Activated CD4-positive, alpha-beta T cell treated with anti-CD3 and anti-CD28 coated beads, Interleukin-2, amount 50 U/mL, for 1 hour (primary cell): Measurements from ENCODE around the gene OR11G2.
"Not testable (repeated sequence)": the region's sequence is repeated elsewhere in the genome, so short reads cannot be mapped to it uniquely, and the experiment has no call there.

Experiments
- DNase-seq: peaks from one replicate; pipeline ENCODE4 v3.0.0-alpha.2; 2020

Gene OR11G2, protein sequence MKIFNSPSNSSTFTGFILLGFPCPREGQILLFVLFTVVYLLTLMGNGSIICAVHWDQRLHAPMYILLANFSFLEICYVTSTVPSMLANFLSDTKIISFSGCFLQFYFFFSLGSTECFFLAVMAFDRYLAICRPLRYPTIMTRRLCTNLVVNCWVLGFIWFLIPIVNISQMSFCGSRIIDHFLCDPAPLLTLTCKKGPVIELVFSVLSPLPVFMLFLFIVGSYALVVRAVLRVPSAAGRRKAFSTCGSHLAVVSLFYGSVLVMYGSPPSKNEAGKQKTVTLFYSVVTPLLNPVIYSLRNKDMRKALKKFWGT

DNA sequence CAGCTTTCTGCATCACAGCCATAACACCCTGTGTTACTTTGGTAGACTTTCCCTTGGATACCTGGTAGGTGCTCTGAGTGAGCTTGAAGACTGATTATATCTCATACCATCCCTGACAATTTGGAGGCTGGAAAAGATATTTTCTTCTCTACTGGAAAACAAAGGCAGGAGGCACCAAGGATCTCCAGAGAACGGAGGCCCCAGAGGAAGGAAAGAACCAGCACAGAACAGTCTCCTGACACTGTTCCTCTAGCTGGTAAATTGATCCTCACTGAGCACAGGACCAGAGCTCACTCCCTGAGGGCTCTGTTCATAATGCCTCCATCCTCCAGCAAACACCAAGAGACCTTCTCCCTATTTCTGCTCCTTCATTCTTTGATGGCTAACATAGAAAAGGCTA, at the start of gene OR11G2:
Gene OR11G2 (plus strand): TSS at position 301 of the 400 bp plus-strand sequence. CDS start 6,542 bp downstream, outside the sequence.
- DNase-seq: no peak

- no peak for DNase-seq
Observed at GRCh38 chr14:20143911-20144310, 46.8 kb upstream of the OR11G2 start.

DNA sequence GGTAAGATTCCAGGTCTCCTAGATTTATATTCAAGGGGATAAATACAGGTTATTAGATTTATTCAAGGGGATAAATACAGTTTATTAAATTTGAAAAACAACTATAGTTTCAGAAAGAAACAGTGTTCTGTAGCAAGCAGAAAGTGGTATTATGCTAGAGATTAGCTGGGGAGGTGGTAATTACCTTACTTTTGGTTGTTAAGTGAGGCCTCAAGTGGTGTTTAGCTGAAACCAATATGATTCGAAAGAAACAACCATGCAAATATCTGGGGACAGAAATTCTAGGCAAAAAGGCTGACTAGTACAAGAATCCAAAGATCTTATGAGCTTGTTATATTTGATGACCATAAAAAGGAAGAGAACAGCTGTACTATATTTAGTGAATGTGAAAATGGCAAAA, 45.9 kb upstream of the OR11G2 start:
- DNase-seq: no peak

GRCh38 chr14:20164462-20164861, 26.2 kb upstream of the OR11G2 start:
- no peak for DNase-seq

DNA sequence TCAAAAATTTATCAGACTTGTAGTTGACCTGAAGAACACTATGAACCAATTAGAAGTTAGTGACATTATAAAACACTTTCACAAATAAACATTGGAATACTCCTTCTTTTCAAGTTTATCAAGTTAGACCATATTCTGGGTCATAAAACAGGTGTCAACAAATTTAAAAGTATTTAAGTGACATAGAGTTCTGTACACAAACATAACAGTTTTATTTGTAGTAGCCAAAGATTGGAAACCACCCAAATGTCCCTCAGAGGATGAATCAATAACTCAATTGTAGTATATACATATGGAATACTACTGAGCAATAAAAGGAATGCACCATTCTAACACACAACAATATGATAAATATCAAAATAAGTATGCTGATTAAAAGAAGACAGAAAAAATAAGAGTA, 23.6 kb upstream of the OR11G2 start:
- DNase-seq: no peak

GRCh38 chr14:20169852-20170251, 20.8 kb upstream of the OR11G2 start:
- not testable (repeated sequence) for DNase-seq

DNA sequence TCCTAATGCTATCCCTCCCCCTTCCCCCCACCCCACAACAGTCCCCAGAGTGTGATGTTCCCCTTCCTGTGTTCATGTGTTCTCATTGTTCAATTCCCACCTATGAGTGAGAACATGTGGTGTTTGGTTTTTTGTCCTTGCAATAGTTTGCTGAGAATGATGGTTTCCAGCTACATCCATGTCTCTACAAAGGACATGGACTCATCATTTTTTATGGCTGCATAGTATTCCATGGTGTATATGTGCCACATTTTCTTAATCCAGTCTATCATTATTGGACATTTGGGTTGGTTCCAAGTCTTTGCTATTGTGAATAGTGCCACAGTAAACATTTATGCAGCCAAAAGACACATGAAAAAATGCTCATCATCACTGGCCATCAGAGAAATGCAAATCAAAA, 16.5 kb upstream of the OR11G2 start:
- DNase-seq: not testable (repeated sequence)

- no peak for DNase-seq
Observed at GRCh38 chr14:20176330-20176729, 14.4 kb upstream of the OR11G2 start.

- DNase-seq: no peak
Observed at GRCh38 chr14:20177433-20177974, 13.2 kb upstream of the OR11G2 start.

DNA sequence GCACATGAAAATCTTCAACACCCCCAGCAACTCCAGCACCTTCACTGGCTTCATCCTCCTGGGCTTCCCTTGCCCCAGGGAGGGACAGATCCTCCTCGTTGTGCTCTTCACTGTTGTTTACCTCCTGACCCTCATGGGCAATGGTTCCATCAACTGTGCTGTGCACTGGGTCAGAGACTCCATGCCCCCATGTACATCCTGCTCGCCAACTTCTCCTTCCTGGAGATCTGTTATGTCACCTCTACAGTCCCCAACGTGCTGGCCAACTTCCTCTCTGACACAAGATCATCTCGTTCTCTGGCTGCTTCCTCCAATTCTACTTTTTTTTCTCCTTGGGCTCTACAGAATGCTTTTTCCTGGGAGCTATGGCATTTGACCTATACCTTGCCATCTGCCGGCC, 11.5 kb upstream of the OR11G2 start:
- DNase-seq: no peak

DNA sequence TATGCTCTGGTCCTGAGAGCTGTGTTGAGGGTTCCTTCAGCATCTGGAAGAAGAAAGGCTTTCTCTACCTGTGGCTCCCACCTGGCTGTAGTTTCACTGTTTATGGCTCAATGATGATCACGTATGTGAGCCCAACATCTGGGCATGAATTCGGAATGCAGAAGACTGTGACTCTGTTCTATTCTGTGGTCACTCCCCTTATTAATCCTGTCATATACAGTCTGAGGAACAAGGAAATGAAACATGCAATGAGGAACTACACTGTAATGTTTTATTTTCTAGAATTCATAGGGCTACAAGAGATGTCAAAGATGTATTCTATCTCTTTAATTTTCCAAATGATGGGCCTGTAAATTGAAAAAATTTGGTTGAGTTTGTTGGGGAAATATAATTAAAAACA, 10.8 kb upstream of the OR11G2 start:
- no peak for DNase-seq

DNA sequence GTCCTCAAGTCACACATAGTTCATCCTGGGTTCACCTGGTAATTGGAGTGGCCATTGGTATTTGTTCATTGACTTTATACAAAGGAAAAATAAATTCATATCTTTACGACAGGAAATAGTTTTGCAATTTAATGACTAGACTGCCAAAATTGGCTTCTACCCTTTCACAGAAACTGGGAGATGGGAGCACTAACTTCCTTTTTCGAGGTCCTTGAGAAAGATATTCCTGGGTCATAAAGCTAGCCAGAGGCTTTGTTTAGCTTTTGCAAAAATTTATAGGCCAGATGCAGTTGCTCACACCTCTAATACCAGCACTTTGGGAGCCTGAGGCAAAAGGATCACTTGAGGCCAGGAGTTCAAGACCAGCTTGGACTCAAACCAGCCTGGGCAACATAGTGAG, 10.2 kb upstream of the OR11G2 start:
- no peak for DNase-seq

DNA sequence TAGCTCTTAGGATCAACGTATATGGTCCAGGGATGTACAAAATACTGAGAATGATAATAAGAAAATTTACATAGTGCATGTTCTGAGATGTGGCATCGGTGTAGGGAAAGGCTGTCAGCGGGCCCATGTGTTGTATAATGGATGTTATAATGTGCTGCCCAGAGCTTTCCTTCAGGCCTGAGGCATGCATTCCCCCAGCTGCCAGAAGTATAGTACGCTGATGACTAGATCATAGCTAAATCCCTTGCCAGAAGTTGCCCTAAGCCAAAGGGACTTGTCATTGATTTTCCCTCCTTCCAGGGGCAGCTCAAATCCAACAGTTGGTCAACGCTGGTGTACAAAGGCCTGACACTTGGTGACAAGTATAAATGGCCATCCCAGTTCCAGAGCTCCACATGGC, 6.5 kb upstream of the OR11G2 start:
- DNase-seq: no peak

GRCh38 chr14:20191396-20191795, 700 bp downstream of the OR11G2 start:
- DNase-seq: no peak

GRCh38 chr14:20194101-20194500, 3.4 kb downstream of the OR11G2 start:
- DNase-seq: no peak

GRCh38 chr14:20195170-20195569, 4.5 kb downstream of the OR11G2 start:
- not testable (repeated sequence) for DNase-seq

GRCh38 chr14:20195911-20196310, 5.2 kb downstream of the OR11G2 start:
- DNase-seq: no peak

- no peak for DNase-seq
Observed at GRCh38 chr14:20197459-20197858, 6.8 kb downstream of the OR11G2 start.

DNA sequence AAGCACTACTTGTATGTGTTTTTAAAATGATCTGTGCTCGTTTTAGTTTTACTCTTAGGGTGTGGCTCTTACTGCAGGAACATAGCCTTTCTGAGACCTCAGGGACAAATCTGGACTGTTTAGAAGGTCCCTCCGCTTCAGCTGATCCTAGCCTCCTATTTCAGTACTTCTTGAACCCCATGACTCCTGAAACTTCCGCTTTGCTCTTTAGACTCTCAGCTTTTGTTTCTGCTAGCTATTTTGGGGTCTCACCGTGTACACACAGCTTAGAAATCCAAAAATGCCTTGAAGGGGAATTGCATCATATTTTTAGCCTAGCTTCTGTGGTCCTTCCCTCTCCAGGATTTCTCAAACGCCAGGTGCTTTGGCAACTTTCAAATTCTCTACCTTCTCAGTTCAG, 8.3 kb downstream of the OR11G2 start:
- no peak for DNase-seq

DNA sequence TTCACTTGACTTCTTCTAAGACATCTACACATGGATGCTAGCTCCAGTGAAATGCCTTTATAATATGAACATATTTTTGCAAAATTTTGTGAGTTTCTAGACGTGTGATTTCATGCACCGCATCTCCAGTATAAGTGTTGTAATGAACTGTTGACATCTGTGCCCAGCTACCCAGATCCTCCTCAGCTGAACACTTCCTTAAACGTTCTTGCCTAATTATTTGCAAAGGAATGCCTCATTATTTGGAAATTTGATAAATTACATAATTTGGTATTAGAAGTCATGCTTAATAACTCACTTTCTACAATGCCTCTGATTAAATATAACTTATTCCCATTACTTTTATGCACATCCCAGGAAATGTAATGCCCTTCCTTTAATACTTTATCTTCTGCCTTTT, 14.0 kb downstream of the OR11G2 start:
- DNase-seq: no peak

DNA sequence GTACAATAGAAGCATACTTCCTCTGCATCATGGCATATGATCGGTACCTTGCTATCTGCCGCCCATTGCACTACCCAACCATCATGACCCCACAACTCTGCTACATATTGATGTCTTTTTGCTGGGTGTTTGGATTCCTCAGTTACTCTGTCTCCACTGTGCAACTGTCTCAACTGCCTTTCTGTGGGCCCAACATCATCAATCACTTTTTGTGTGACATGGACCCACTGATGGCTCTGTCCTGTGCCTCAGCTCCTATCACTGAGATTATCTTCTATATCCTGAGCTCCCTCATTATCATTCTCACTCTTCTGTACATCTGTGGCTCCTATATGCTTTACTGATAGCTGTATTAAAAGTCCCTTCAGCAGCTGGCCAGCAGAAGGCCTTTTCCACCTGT, 18.9 kb downstream of the OR11G2 start:
- no peak for DNase-seq

GRCh38 chr14:20212406-20212805, 21.7 kb downstream of the OR11G2 start:
- DNase-seq: not testable (repeated sequence)

GRCh38 chr14:20215196-20215595, 24.5 kb downstream of the OR11G2 start:
- no peak for DNase-seq

GRCh38 chr14:20219033-20219432, 28.3 kb downstream of the OR11G2 start:
- no peak for DNase-seq

- no peak for DNase-seq
Observed at GRCh38 chr14:20223410-20223809, 32.7 kb downstream of the OR11G2 start, which contains the start of gene OR11H6. OR11H6 (plus strand) TSS chr14:20223710; CDS start chr14:20223710, 0 bp downstream.
